ENCODE measurements around the gene PPFIBP2.

DNA sequence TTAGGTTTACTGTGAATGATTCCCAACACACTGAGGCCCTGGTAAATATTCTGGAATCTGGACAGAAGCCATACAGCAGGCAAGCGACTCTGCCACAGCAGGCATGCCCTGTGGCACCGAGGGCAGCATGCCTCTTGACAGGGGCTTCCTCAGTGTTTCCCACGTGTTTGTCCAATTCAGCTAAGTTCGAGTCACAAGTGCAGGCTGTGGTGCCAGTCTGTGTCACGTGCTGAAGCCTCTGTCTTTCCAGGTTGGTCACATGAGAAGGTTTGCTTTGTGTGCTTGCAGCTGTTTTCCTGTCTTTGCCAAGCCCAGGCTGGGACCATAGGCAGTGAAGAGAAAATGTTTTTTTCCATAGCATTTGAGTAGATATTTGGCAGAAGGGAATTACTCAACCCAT lies 2.4 kb upstream of the PPFIBP2 start:
- TF ChIP-seq, protein P1, sequence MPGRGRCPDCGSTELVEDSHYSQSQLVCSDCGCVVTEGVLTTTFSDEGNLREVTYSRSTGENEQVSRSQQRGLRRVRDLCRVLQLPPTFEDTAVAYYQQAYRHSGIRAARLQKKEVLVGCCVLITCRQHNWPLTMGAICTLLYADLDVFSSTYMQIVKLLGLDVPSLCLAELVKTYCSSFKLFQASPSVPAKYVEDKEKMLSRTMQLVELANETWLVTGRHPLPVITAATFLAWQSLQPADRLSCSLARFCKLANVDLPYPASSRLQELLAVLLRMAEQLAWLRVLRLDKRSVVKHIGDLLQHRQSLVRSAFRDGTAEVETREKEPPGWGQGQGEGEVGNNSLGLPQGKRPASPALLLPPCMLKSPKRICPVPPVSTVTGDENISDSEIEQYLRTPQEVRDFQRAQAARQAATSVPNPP (CRISPR knock-in tag; IDR thresholded peaks at IDR 0.05) = no peak
- TF ChIP-seq POLR2AphosphoS2 (IDR thresholded peaks at IDR 0.05; ENCODE audit: low read depth, low read length) (no peak), EP300 (IDR thresholded peaks at IDR 0.05; ENCODE audit: low read depth in 2 of 2, low read length in 2 of 2) (no peak), EP300 (CRISPR knock-in tag; IDR thresholded peaks at IDR 0.05; ENCODE audit: borderline replicate concordance) (no peak), YY1 (IDR thresholded peaks at IDR 0.05; ENCODE audit: insufficient read depth, insufficient replicate concordance, low read depth, low read length) (no peak), ZNF274 (CRISPR knock-in tag; IDR thresholded peaks at IDR 0.05) (no peak), BRCA1 (CRISPR knock-in tag; IDR thresholded peaks at IDR 0.05) (no peak)
- TF ChIP-seq, protein P2, sequence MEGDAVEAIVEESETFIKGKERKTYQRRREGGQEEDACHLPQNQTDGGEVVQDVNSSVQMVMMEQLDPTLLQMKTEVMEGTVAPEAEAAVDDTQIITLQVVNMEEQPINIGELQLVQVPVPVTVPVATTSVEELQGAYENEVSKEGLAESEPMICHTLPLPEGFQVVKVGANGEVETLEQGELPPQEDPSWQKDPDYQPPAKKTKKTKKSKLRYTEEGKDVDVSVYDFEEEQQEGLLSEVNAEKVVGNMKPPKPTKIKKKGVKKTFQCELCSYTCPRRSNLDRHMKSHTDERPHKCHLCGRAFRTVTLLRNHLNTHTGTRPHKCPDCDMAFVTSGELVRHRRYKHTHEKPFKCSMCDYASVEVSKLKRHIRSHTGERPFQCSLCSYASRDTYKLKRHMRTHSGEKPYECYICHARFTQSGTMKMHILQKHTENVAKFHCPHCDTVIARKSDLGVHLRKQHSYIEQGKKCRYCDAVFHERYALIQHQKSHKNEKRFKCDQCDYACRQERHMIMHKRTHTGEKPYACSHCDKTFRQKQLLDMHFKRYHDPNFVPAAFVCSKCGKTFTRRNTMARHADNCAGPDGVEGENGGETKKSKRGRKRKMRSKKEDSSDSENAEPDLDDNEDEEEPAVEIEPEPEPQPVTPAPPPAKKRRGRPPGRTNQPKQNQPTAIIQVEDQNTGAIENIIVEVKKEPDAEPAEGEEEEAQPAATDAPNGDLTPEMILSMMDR (CRISPR knock-in tag; IDR thresholded peaks at IDR 0.05) = no peak
- TF ChIP-seq, protein P3, sequence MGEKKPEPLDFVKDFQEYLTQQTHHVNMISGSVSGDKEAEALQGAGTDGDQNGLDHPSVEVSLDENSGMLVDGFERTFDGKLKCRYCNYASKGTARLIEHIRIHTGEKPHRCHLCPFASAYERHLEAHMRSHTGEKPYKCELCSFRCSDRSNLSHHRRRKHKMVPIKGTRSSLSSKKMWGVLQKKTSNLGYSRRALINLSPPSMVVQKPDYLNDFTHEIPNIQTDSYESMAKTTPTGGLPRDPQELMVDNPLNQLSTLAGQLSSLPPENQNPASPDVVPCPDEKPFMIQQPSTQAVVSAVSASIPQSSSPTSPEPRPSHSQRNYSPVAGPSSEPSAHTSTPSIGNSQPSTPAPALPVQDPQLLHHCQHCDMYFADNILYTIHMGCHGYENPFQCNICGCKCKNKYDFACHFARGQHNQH (CRISPR knock-in tag; IDR thresholded peaks at IDR 0.05) = no peak
- TF ChIP-seq, protein P4, sequence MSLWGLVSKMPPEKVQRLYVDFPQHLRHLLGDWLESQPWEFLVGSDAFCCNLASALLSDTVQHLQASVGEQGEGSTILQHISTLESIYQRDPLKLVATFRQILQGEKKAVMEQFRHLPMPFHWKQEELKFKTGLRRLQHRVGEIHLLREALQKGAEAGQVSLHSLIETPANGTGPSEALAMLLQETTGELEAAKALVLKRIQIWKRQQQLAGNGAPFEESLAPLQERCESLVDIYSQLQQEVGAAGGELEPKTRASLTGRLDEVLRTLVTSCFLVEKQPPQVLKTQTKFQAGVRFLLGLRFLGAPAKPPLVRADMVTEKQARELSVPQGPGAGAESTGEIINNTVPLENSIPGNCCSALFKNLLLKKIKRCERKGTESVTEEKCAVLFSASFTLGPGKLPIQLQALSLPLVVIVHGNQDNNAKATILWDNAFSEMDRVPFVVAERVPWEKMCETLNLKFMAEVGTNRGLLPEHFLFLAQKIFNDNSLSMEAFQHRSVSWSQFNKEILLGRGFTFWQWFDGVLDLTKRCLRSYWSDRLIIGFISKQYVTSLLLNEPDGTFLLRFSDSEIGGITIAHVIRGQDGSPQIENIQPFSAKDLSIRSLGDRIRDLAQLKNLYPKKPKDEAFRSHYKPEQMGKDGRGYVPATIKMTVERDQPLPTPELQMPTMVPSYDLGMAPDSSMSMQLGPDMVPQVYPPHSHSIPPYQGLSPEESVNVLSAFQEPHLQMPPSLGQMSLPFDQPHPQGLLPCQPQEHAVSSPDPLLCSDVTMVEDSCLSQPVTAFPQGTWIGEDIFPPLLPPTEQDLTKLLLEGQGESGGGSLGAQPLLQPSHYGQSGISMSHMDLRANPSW (CRISPR knock-in tag; IDR thresholded peaks at IDR 0.05; ENCODE audit: borderline replicate concordance) = no peak
- TF ChIP-seq, protein P5, sequence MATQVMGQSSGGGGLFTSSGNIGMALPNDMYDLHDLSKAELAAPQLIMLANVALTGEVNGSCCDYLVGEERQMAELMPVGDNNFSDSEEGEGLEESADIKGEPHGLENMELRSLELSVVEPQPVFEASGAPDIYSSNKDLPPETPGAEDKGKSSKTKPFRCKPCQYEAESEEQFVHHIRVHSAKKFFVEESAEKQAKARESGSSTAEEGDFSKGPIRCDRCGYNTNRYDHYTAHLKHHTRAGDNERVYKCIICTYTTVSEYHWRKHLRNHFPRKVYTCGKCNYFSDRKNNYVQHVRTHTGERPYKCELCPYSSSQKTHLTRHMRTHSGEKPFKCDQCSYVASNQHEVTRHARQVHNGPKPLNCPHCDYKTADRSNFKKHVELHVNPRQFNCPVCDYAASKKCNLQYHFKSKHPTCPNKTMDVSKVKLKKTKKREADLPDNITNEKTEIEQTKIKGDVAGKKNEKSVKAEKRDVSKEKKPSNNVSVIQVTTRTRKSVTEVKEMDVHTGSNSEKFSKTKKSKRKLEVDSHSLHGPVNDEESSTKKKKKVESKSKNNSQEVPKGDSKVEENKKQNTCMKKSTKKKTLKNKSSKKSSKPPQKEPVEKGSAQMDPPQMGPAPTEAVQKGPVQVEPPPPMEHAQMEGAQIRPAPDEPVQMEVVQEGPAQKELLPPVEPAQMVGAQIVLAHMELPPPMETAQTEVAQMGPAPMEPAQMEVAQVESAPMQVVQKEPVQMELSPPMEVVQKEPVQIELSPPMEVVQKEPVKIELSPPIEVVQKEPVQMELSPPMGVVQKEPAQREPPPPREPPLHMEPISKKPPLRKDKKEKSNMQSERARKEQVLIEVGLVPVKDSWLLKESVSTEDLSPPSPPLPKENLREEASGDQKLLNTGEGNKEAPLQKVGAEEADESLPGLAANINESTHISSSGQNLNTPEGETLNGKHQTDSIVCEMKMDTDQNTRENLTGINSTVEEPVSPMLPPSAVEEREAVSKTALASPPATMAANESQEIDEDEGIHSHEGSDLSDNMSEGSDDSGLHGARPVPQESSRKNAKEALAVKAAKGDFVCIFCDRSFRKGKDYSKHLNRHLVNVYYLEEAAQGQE (IDR thresholded peaks at IDR 0.05; ENCODE audit: borderline replicate concordance in 1 of 2, low read depth in 1 of 2, low read length in 2 of 2) = no peak
